ENCODE measurements around the gene PRTFDC1.
"Not testable (repeated sequence)": the region's sequence is repeated elsewhere in the genome, so short reads cannot be mapped to it uniquely, and the experiment has no call there.

The PRTFDC1 gene, protein sequence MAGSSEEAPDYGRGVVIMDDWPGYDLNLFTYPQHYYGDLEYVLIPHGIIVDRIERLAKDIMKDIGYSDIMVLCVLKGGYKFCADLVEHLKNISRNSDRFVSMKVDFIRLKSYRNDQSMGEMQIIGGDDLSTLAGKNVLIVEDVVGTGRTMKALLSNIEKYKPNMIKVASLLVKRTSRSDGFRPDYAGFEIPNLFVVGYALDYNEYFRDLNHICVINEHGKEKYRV

DNA sequence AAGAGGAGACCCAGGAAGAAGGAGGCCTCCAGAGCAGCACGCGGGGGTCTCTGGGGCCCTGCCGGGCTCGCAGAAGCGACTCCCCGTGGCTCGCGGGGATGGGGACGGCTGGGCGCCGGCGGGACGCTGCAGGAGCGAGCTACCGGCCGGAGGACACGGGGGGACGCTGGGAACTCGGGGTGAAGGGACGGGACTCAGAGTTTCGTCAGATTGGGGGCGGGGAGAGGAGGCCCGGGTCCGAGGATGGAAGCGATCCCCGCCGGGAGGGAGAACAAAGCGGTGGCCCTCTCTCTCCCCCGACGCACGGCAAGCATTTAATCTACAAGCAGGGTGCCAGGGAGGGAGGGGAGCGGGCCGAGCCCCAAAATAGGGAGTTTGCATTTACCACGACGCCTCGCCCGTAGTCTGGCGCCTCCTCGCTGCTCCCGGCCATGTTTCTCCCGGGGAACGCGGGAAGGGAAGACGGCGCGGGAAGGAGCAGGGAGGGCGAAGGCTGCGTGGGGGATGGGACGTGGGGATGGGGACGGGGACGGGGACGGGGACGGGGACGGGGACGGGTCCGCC is at the start of gene PRTFDC1:
Gene PRTFDC1, minus strand, starts transcription at position 464 of the 564 bp plus-strand sequence. Its CDS starts 31 bp downstream, at position 433.
- no peak for DNase-seq (ENCODE audit: low read depth in 2 of 2)

DNA sequence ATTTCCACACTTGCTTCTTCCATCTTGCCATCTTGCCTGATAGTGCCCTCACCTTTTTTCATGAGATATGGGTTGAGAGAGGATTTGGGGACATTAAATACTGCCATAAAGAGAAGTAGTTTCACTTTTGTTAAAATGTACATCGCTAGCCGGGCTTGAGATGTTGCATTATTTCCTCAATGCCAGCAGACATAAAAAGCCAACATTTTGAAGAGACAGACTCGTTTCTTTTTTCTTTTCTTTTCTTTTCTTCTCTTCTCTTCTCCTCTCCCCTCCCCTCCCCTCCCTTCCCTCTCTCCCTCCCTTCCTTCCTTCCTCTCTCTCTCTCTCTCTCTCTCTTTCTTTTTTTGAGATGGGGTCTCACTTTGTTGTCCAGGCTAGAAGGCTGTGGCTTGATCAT is 45.6 kb upstream of the PRTFDC1 start:
- no peak for DNase-seq (ENCODE audit: low read depth in 2 of 2)

DNA sequence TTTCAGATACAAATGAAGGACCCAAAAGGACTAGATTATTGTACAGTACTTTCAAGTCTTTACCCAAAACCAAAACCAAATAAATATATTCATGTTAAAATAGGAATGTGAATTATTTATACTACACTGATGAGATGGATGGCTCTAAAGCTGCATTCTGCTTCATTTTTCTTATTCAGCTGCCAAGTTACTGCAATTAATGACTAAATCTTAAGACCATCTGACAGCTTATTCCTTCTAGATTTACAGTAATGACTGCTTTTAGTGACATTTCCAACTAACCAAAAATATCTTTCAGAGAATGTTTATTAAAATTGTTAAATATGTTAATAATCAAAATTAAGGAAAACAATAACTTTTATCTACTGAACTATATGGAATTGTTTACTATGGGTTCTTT is 42.7 kb upstream of the PRTFDC1 start:
- DNase-seq (ENCODE audit: low read depth in 2 of 2), result no peak

DNA sequence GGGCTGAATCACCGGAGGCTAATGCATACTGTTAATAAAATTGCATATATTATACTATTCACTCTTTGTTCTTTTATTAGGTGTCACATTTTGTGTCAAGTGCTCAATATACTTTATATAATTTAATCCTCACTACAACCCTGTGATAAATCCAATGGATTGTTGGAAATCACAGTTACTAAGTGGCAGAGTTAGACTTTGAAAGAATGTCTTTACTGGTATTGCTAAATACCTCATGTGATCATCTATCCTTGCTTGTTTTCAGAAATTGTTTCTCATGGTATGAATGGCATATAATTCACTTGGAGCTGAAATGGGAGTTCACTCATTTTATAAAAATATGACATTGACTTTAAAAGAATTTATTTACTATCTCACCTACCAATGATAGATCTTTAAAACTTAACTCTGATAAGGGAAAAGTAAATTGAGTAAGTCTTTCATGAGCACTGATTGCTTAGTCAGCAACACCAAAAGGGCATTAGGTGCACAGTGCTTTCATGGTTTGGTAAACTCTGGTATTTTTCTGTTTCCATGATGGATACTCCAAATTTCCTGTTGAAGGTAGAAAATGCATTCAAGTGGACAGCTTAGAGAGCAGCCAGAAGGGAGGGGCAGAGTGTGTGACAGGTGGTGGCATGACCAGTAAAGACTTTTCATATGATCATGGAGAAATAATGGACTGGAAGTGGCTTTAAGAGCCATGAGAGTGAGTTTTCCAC is 41.0 kb upstream of the PRTFDC1 start:
- no peak for DNase-seq (ENCODE audit: low read depth in 2 of 2)

DNA sequence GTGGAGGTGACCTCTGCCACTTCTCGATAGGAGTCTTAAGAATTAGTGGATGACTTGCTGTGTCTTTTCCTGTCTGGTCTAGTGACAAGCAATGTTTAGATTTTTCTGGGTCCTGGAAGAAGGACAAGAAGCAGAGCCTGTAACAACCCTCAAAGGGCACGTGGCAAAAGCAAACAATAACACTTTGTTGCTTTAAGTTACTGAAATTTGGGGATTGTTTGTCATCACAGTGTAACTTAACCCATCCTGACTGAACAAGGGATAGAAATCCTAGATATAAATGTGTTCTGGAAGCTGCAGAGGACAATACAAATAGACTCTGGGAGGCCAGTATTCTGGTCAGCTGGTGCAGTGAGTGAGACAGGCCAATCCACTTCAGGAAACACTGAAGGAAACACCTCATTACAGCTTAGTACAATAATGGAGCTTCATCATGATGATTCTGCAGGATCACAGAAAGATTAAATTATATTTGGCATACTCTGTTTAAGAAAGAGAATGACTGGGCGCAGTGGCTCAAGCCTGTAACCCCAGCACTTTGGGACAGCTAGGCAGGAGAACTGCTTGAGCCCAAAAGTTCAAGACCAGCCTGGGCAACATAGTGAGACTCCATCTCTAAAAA is 40.2 kb upstream of the PRTFDC1 start:
- no peak for DNase-seq (ENCODE audit: low read depth in 2 of 2)

DNA sequence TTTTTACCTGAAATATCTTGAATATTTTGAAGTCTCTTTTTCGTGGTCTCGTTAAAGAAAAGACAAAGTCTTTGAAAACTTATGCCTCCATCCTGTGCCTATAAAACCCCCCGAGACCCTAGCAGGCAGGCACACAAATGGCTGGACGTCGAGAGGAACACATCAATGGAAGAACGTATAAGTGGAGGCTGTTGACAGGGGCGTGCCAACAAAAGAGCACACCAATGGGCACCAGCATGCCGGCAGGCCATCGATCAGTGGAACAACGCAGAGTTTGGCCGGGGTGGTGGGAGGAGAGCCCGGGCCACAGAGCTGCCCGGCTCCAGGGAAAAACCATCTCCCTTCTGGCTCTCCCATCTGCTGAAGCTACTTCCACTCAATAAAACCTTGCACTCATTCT is 38.9 kb upstream of the PRTFDC1 start:
- no peak for DNase-seq (ENCODE audit: low read depth in 2 of 2)

DNA sequence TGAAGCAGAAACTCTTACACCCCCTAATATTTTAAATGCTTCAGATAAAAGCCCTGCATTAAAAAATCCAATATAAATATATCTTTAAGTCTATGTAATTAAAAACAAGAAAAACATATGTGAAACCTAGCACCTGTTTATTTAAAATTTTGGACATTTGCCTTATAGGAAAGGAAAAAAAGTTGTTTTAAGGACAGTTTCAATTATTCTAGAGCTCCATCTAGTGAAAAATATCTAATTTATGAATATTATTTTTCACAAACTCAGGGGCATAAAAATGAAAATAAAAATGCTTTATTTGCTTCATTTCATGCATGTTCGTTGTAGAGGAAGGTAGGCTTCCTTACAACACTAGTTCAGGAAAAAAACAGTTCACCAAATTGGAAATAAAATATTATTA is 37.5 kb upstream of the PRTFDC1 start:
- DNase-seq (ENCODE audit: low read depth in 2 of 2), result no peak

DNA sequence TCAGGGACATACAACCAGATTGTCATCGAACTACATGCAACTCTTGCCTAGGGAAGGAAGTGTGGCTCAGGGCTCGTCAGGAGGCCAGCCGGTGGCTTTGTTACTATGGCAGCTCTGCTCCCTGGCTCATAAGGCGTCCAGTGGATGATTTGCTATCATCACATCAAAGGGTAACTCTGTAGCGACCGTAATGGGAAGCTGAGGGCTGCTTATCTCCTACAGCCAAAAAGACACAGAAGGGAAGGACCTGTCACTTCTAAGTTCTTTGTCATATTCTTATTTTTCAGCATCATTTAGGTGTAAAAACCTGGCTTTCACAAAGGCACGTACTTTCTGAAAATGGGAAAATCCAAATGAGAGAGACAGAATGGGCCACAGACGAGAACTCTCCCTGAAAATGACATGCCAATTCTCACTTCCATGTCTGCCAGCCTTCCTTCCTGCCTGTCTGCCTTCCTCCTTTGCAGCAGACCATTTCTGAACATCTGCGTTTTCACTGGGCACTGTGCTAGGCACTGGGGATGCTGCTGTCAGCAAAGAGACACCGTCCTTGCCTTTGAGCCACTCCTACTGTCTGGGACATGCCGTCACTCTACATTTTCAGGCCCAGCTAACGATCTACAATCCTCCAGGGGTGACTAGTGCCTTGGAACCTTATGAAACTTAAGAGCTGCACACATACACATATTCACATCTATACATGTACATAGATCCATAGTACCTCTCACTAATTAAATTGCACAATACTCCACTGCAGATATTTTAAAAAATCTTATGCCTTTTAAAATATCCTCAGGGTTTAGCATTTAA is 36.6 kb upstream of the PRTFDC1 start:
- DNase-seq (ENCODE audit: low read depth in 2 of 2), result no peak

DNA sequence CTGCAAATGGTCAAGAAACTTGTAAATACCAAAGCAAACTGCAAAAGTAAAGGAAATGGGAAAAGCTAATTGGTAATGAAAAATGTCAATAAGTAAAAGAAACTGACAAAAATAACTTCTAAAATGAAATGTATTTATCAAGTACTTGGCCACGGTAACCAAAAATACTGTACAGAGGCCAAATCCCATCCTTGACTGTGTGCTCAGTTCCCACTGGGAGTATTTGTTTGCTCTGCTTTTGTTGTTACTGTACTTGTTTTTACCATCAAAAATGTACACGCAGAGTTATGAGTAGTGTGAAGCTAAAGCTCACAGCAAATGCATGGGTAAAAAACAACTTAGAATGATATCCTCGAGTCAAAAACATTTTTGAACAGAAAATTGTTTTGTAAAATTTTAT is 32.5 kb upstream of the PRTFDC1 start:
- DNase-seq (ENCODE audit: low read depth in 2 of 2), result no peak

DNA sequence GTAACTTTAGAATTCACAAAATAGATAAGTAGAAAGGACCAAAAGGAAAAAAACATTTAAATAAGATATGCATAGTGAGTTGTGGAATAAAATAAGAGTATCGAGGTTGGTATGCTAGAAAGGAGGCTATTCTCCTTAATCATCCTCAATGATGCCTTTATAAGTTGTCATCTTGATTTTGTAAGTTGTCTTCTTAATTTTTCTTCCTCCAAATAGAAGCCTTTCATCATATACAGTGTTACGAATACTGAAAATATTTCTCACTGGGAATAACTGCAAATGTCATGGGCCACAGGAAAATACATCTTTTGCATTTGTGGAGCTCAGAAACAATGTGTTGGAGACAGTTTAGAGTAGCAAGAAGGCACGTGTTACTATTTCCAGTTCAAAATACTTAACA is 31.5 kb upstream of the PRTFDC1 start:
- DNase-seq (ENCODE audit: low read depth in 2 of 2), result no peak

DNA sequence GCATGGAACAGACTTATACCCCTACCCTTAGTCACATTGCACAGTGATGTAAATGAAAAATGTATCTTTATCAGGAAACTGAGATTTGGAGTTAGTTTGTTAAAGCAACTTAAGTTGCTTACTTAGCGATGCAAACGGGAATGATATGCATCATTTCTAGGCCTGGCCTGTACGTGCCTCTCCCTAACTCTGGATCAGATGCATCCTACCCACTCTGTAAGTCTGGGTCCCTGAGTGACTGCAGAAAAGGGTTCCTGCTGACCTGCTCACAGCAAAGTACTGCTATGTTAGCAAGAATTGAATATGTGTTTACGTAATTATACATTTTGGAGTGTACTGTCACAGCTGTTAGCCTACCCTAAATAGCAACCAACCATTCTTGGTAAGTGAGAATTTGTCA is 30.7 kb upstream of the PRTFDC1 start:
- no peak for DNase-seq (ENCODE audit: low read depth in 2 of 2)

DNA sequence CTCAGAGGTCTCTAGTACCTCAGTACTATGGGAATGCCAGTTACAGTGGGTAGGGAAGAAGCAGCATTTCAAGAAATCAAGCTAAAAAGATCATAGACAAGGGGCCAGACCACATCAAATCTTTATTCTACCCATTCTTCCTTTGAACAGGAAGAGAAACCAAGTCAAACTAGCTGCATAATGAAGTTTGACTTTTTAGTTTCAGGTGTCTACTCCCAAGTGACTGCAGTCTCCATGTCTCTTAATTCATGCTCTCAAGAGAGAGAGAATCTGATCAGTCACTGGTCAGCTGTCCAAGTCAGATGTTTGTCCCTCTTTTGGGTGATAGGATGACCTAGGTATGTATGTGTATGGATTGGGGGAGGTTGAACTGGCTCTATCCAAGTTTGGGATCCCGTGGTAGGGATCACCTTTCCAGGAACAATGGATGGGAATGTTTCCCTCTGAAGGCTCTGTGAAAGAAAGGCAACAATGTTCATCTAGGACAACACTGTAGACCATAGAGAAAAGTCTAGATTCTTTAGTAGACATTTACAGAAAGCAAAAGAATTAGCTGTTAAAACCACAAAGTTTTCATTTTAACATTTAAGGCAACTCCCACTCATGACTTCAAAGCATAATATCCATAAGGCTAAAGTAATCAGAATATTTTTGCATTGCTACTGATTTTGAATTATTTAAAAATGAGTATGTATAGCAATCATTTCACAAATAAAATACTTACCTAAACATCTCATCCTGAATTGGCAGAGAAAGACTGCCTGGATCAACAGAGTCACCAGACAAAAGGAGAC is 30.1 kb upstream of the PRTFDC1 start:
- DNase-seq (ENCODE audit: low read depth in 2 of 2), result no peak

DNA sequence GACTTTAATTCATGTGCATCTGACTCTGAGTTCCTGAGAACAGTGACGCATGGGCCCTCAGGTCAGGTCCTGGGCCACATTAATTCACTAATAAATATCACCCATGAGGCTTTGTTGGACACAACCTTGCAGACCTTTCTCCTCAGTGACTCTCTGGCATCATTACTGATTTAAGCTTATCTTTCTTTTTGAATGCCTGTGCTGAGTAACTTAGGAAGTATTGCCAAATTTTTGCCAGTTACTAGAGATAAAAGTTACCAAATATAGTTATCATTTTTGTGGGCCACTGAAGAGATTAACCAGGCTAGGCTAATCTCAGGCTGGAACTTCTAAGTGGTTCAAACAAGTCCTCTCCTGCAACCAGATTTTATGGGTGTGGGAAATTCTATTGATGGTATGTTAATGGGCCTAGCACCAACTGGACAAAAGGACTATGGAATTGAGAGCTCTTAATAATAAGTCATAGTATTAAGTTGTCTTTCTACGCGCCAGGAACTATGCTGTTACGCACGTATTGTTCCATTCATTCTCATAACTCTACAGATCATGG is 28.8 kb upstream of the PRTFDC1 start:
- no peak for DNase-seq (ENCODE audit: low read depth in 2 of 2)

DNA sequence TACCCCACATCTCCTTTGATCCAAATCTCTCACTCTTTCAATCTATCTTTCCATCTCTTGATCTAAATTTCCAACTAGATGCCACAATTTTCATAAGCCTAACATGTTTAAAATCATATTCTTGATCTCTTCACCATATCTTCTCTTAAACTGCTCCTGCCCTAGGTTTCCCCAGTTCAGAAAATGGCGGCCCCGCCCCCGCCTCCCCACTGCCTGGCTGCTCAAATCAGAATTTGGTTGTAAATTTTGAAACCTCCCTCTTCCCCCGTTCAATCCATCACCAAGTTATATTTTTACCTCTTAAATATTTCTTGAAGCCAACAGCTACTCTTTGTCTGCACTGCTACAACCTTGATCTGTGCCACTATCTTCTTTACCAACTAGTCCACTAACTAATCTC is 27.3 kb upstream of the PRTFDC1 start:
- DNase-seq (ENCODE audit: low read depth in 2 of 2), result no peak

DNA sequence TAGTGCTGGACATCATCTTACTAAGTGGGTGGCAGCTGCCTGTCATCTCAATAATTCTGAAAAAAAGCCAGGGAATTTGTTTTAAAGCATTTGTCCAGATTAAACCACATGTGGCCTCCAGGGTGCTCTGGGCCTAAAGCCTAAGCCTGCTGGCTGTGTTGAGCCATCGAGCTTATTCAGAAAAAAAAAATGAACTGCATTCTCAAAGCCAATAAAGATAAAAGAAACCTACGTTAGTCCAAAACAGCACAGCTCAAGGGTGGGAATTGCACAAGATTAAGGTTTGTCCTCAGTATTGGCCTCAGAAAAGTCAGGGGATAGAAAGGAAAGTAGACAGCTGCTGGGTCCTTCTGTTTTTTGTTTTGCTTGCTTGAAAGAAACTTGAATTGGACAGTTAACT is 22.6 kb upstream of the PRTFDC1 start:
- DNase-seq (ENCODE audit: low read depth in 2 of 2), result peak; percentile 42 to 46

DNA sequence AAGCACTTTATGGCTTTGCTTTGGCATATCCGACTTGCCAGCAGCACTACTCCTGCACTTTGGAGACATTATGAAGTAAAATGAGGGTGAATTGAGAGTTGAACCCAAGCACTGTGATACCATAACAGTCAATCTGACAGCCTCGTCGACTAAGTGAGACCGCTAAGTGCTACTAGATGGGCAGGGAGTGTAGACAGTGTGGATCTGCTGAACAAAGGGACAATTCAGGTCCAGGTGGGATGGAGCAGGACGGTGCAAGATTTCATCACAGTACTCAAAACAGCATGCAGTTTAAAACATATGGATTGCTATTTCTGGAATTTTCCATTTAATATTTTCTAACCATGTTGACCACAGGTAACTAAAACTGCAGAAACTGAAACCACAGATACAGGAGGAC is 20.8 kb upstream of the PRTFDC1 start:
- DNase-seq (ENCODE audit: low read depth in 2 of 2), result no peak

DNA sequence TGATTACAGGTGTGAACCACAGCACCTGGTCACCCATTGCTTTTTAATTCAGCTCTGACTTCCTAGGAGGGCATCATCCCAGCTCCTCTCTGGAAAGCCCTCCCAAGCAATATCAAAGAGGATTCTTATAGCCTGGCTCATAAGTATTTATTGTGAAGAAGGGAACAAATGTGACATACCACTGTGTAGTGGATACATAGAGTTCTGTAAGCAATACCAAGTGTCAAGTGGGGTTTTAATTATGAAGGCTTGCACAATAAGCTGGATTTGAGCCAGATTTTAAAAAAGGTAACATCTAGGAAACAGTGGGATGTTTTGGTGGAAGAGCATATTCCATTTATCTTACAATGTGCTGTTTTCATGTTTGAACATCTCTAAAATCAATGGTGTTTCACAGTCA is 19.0 kb upstream of the PRTFDC1 start:
- no peak for DNase-seq (ENCODE audit: low read depth in 2 of 2)

DNA sequence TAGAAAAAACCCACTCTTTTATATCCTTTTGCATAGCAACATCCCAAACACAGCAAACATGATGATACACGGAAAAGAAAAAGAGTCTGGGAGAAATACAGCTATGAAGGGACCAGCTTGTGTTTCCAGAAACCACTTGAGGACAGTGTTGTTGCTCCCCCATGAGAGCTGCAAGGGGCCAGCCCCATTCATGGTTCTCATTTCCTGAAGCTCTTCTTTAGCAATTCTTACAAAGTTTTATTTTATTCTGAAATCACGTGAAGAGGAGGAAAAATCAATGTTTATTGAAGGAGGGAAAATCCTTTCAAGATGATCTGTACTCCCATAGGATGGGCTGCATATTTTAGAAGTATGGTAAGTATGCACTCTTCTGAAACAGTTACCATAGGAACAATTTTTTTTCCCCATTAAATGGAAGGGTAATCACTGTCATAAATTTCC is 17.5 kb upstream of the PRTFDC1 start:
- DNase-seq (ENCODE audit: low read depth in 2 of 2), result peak; percentile 45 to 47

DNA sequence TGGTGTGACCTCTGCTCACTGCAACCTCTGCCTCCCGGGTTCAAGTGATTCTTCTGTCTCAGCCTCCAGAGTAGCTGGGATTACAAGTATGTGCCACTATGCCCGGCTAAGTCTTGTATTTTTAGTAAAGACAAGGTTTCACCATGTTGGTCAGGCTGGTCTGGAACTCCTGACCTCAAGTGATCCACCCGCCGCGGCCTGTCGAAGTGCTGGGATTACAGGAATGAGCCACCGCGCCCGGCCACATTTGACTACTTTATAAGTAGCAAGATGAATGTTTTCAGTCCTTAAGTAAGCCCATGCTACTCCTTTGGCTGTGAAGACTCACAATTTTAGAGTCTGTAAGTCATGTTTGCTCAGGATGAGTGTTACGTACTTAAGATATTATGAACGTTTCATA is 16.5 kb upstream of the PRTFDC1 start:
- DNase-seq (ENCODE audit: low read depth in 2 of 2), result not testable (repeated sequence)

DNA sequence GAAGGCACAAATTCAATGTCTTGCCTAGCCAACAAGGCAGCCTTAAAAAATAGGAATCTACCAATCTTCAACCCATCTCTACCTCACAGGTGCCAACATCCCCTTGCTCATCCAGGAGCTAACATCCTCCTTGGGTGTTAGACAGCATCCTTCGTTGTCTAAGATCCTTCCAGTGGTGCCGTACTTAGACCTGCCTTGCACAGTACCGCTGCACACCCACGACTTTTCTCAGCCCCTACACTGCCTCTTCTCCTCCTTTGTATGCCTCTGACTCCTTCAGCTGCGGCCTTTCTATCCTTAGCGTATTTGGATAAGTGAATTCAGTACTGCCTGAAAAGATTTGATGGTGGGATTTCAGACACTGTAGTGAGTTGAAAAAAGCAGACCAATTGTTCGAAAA is 15.9 kb upstream of the PRTFDC1 start:
- no peak for DNase-seq (ENCODE audit: low read depth in 2 of 2)

DNA sequence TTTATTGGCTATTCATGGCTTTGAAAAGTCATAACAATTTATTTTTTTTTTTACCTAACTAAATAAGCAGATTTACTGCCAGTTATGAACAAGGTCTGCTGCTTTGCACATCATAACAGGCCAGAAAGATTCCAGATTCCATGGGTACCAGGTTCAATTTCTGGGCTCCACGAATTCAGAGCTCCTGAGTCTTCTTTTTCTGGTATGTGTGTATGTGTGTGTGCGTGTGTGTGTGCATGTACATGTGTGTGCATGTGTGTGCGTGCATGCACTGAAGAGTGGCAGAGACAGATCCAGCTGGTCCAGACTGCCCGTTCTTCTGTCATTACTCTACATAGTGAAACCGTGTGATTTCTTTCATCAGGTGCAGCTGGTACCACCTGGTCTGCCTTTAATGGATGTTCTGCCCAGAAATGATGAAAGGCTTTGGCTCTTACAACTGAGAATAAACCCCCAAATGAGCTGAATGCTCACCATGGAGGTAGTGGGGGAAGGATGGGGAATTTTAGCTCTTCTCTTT is 14.6 kb upstream of the PRTFDC1 start:
- DNase-seq (ENCODE audit: low read depth in 2 of 2), result no peak
